ENCODE measurements around the gene ESPN.

GRCh38 chr1:6468729-6469461 is 44.3 kb downstream of the ESPN start:
- TF ChIP-seq CTCF (conservative IDR thresholded peaks at IDR 0.05; ENCODE audit: low read depth, low read length), result no peak
- TF ChIP-seq USF2 (IDR thresholded peaks at IDR 0.05; ENCODE audit: low read depth, low read length), result no peak
- no peak for TF ChIP-seq SMC3 (IDR thresholded peaks at IDR 0.05; ENCODE audit: low read depth, low read length)
- no peak for TF ChIP-seq NFE2L2 (IDR thresholded peaks at IDR 0.05; ENCODE audit: low read depth, low read length)
- TF ChIP-seq BHLHE40 (IDR thresholded peaks at IDR 0.05; ENCODE audit: low read depth, low read length), result no peak
- no peak for TF ChIP-seq POLR2A (IDR thresholded peaks at IDR 0.05; ENCODE audit: low read depth, low read length)
- TF ChIP-seq RAD21 (IDR thresholded peaks at IDR 0.05; ENCODE audit: low read length), result no peak
- no peak for TF ChIP-seq CEBPB (IDR thresholded peaks at IDR 0.05; ENCODE audit: low read depth, low read length)
- no peak for TF ChIP-seq FOS (IDR thresholded peaks at IDR 0.05; ENCODE audit: low read depth, low read length)
- TF ChIP-seq RCOR1 (IDR thresholded peaks at IDR 0.05; ENCODE audit: insufficient replicate concordance, low read length), result no peak
- TF ChIP-seq, protein P1, sequence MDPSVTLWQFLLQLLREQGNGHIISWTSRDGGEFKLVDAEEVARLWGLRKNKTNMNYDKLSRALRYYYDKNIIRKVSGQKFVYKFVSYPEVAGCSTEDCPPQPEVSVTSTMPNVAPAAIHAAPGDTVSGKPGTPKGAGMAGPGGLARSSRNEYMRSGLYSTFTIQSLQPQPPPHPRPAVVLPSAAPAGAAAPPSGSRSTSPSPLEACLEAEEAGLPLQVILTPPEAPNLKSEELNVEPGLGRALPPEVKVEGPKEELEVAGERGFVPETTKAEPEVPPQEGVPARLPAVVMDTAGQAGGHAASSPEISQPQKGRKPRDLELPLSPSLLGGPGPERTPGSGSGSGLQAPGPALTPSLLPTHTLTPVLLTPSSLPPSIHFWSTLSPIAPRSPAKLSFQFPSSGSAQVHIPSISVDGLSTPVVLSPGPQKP (IDR thresholded peaks at IDR 0.05; ENCODE audit: borderline replicate concordance, low read depth, low read length), result no peak
- TF ChIP-seq RFX5 (IDR thresholded peaks at IDR 0.05; ENCODE audit: low read depth, low read length), result no peak
- no peak for TF ChIP-seq CHD1 (IDR thresholded peaks at IDR 0.05; ENCODE audit: low read depth, low read length)
